Measurements from ENCODE around the gene MED31.
"Not testable (repeated sequence)": the region's sequence is repeated elsewhere in the genome, so short reads cannot be mapped to it uniquely, and the experiment has no call there.

MED31 gene

GRCh38 chr17:6651354-6651918 is at the start of gene MED31, which contains the start of gene C17orf100:
Gene MED31 (minus strand): TSS chr17:6651605. CDS start chr17:6651528, 77 bp downstream.
Gene C17orf100 (plus strand): TSS chr17:6651762. CDS start chr17:6651914, 152 bp downstream.
- peak; percentile 87 to 94 for DNase-seq

GRCh38 chr17:6700948-6701307 is 49.5 kb upstream of the MED31 start:
- DNase-seq: no peak

- no peak for DNase-seq
These were observed 48.9 kb upstream of the MED31 start for GRCh38 chr17:6699997-6700947.

GRCh38 chr17:6698004-6698403 is 46.6 kb upstream of the MED31 start:
- no peak for DNase-seq

- DNase-seq: no peak
These were observed 45.5 kb upstream of the MED31 start for GRCh38 chr17:6696906-6697305.

GRCh38 chr17:6695565-6695964 is 44.2 kb upstream of the MED31 start:
- no peak for DNase-seq

GRCh38 chr17:6695051-6695450 is 43.6 kb upstream of the MED31 start:
- DNase-seq: no peak

GRCh38 chr17:6691958-6692357 is 40.6 kb upstream of the MED31 start:
- not testable (repeated sequence) for DNase-seq

- no peak for DNase-seq
These were observed 40.1 kb upstream of the MED31 start for GRCh38 chr17:6691546-6691945.

GRCh38 chr17:6690641-6691040 is 39.2 kb upstream of the MED31 start:
- no peak for DNase-seq

GRCh38 chr17:6688944-6689343 is 37.5 kb upstream of the MED31 start:
- DNase-seq: no peak

- DNase-seq: no peak
These were observed 34.6 kb upstream of the MED31 start for GRCh38 chr17:6686026-6686425.

GRCh38 chr17:6684881-6685767 is 33.7 kb upstream of the MED31 start:
- DNase-seq: no peak

- DNase-seq: no peak
These were observed 33.0 kb upstream of the MED31 start for GRCh38 chr17:6684460-6684783.

GRCh38 chr17:6683730-6684459 is 32.5 kb upstream of the MED31 start:
- DNase-seq: no peak

- no peak for DNase-seq
These were observed 31.8 kb upstream of the MED31 start for GRCh38 chr17:6683081-6683684.

GRCh38 chr17:6682339-6682738 is 30.9 kb upstream of the MED31 start:
- no peak for DNase-seq

- no peak for DNase-seq
These were observed 30.3 kb upstream of the MED31 start for GRCh38 chr17:6681671-6682070.

GRCh38 chr17:6681176-6681575 is 29.8 kb upstream of the MED31 start:
- no peak for DNase-seq

GRCh38 chr17:6679241-6679640 is 27.8 kb upstream of the MED31 start:
- no peak for DNase-seq

- DNase-seq: no peak
These were observed 26.5 kb upstream of the MED31 start for GRCh38 chr17:6677946-6678345.

- DNase-seq: no peak
These were observed 25.9 kb upstream of the MED31 start for GRCh38 chr17:6677158-6677831.

Data from NCI-H446 (cell line).